CD8-positive, alpha-beta memory T cell (primary cell): Measurements from ENCODE around the gene FBLN1. TPM values are rescaled to one million over a fixed set of nuclear protein-coding genes. Genes with fewer than 3 reads are reported as not detected.
A peak's percentile ranks its signal among the peaks of the same experiment; 100 is the strongest.

Experiments
- CTCF ChIA-PET: fragments of 350-600 bp; sonication (Branson Sonifier 250); formaldehyde crosslinking; loops from one replicate; lab custom pipeline; 2021; ENCODE audit warnings: antibody characterized with exemption; lab: Charles Lee
- POLR2A ChIA-PET: fragments of 350-600 bp; sonication (Branson Sonifier 250); formaldehyde crosslinking; loops from one replicate; lab custom pipeline; 2021; ENCODE audit warnings: antibody characterized with exemption; lab: Charles Lee
- DNase-seq, 5 donors: peaks; one replicate each; pipeline versions ENCODE4 v3.0.0 to v3.0.0-alpha.2; 2020 to 2022; ENCODE audit warnings: mixed read lengths in 1 of 5
- H3K27ac ChIP-seq: one replicate; pipeline ENCODE4 v1.7.0; 2013; ENCODE audit warnings: low read depth, mild to moderate bottlenecking, low read length, moderate library complexity
- H3K27me3 ChIP-seq: 2 replicates; pipeline ENCODE4 v1.7.0; 2013; ENCODE audit warnings: low read length, mild to moderate bottlenecking; ENCODE audit not compliant: insufficient read depth, poor library complexity, severe bottlenecking
- H3K36me3 ChIP-seq: 2 replicates; pipeline ENCODE4 v1.7.0; 2013; ENCODE audit warnings: mild to moderate bottlenecking, low read length, moderate library complexity; ENCODE audit not compliant: insufficient read depth
- H3K4me1 ChIP-seq: 2 replicates; pipeline ENCODE4 v1.7.0; 2013; ENCODE audit warnings: mild to moderate bottlenecking, low read length, moderate library complexity; ENCODE audit not compliant: insufficient read depth
- H3K4me3 ChIP-seq: 2 replicates; pipeline ENCODE4 v1.7.0; 2013; ENCODE audit warnings: mild to moderate bottlenecking, low read length
- H3K9me3 ChIP-seq: 2 replicates; pipeline ENCODE4 v1.7.0; 2013; ENCODE audit warnings: mild to moderate bottlenecking, low read length
- H3K27ac Mint-ChIP-seq, 8 donors: one replicate each; pipeline ENCODE4 v1.8.0; 2020 to 2021; ENCODE audit warnings: mixed read lengths in 8 of 8, mild to moderate bottlenecking in 6 of 8, inconsistent platforms in 3 of 8, moderate library complexity in 3 of 8
- H3K27me3 Mint-ChIP-seq, 2 donors: one replicate each; pipeline ENCODE4 v1.8.0; 2020 to 2021; ENCODE audit warnings: mixed read lengths in 2 of 2, mild to moderate bottlenecking in 1 of 2, moderate library complexity in 1 of 2
- H3K36me3 Mint-ChIP-seq, 3 donors: one replicate each; pipeline ENCODE4 v1.8.0; 2020 to 2021; ENCODE audit warnings: mixed read lengths in 3 of 3, inconsistent platforms in 1 of 3, mild to moderate bottlenecking in 1 of 3
- H3K4me1 Mint-ChIP-seq, 3 donors: one replicate each; pipeline ENCODE4 v1.8.0; 2020 to 2021; ENCODE audit warnings: mixed read lengths in 3 of 3, inconsistent platforms in 1 of 3, mild to moderate bottlenecking in 1 of 3
- H3K4me3 Mint-ChIP-seq, 7 donors: one replicate each; pipeline ENCODE4 v1.8.0; 2020 to 2021; ENCODE audit warnings: mixed read lengths in 7 of 7, mild to moderate bottlenecking in 6 of 7, moderate library complexity in 4 of 7, inconsistent platforms in 2 of 7
- H3K9me3 Mint-ChIP-seq, 5 donors: one replicate each; pipeline ENCODE4 v1.8.0; 2020 to 2022; ENCODE audit warnings: mixed read lengths in 5 of 5, mild to moderate bottlenecking in 3 of 5, moderate library complexity in 2 of 5, inconsistent platforms in 1 of 5
- polyA plus RNA-seq: library from polyadenylated mRNA; unstranded; fragments of 300-500 nt; fragmentation: Illumina TruSeq; gene quantifications from one replicate; pipeline ENCODE4 v1.2.3, GENCODE V29; 2021
- total RNA-seq, 2 experiments: library from RNA; stranded (reverse); gene quantifications; one replicate each; pipeline ENCODE4 v1.2.3, GENCODE V29; 2021

FBLN1 gene
- total and polyA plus RNA-seq, 3 experiments from 2014 or later: not detected

DNA sequence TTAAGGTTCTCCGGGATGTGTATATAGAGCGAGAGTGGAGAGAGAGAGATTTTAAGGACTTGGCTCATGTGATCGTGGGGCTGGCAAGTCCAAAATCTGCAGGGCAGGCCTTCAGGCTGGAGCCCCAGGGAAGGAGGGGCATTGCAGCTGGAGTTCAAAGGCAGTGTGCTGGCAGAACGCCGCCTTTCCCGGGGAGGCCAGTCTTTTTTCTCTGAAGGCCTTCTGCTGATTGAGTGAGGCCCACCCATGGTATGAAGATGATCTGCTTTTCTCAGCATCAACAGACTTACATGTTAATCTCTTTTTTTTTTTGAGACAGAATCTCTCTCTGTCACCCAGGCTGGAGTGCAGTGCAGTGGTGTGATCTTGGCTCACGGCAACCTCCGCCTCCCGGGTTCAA, 25.4 kb downstream of the FBLN1 start:
- Histone ChIP-seq H3K9me3 (no peaks in the 10 kb centered on the region), H3K27ac (no peak overlapping the region), H3K27me3 (no peaks in the 10 kb centered on the region), H3K36me3 (no peaks in the 10 kb centered on the region), H3K4me3 (no peak overlapping the region), H3K4me1 (no peaks in the 10 kb centered on the region)
- DNase-seq: no peak
- Mint-ChIP-seq H3K27me3 (peaks cover under 1 to 2% of the 10 kb centered on the region in 2 donors), H3K9me3 (no peaks in the 10 kb centered on the region), H3K4me1 (no peaks in the 10 kb centered on the region), H3K36me3 (no peaks in the 10 kb centered on the region), H3K4me3 (no peak overlapping the region), H3K27ac (no peak overlapping the region)
- POLR2A ChIA-PET: no interaction called here
- CTCF ChIA-PET: no interaction called here

DNA sequence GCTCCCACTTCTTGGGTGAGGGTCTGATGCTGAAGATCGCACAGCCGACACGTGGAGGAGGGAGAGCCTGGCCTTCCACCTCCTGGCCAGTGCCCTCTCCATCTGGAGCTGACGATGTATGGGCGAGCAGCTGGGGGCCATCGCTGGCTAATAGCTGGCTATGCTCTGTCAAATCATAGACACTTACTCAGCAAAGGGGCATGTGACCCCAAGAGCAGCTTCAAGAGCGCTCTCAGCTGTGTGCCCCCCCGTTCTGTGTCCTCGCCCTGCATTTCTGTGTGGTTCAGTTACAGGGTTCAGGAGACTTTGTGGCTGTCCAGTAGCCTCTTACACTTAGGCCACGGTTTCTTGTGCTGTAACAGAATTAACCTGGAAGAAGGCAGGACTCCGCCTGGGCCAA, 26.4 kb downstream of the FBLN1 start:
- Mint-ChIP-seq H3K4me3 (no peak overlapping the region), H3K36me3 (no peaks in the 10 kb centered on the region), H3K27me3 (peaks cover 0 to 2% of the 10 kb centered on the region in 2 donors), H3K4me1 (no peaks in the 10 kb centered on the region), H3K9me3 (no peaks in the 10 kb centered on the region), H3K27ac (peak overlapping the region in 1 of 8 donors; percentile 6)
- Histone ChIP-seq H3K4me1 (no peaks in the 10 kb centered on the region), H3K27me3 (no peaks in the 10 kb centered on the region), H3K27ac (no peak overlapping the region), H3K4me3 (no peak overlapping the region), H3K36me3 (no peaks in the 10 kb centered on the region), H3K9me3 (no peaks in the 10 kb centered on the region)
- no peak for DNase-seq
- POLR2A ChIA-PET: no interaction called here
- CTCF ChIA-PET: no interaction called here

DNA sequence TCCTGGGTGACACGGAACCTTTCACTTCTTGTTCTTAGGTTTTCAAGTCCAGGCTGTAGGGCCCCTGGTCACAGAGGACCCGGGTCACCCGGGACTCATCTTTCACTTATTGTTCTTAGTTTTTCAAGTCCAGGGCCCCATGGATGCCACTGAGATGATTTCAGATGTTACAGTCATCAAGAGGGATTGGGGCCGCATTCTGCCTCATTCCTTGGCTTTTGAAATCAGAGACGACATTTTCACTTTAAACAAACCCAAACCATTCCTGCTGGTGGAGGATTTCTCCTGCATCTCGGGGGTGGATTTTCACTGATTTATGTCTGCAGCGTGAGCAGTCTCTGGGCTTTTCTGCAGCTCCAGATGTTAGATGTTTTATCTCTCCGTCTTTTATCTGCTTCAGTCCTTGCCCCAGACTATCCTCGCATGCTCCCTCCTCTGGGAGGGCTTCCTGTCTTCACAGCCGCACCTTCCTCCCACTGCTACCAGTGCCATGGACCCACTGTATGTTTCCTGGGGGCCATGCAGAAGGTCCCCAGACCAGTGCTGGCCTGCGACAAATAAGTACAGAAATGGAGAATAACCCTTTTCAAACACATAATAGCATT, 27.4 kb downstream of the FBLN1 start:
- no peaks in the 10 kb centered on the region for H3K9me3 Mint-ChIP-seq
- Histone ChIP-seq H3K27me3 (no peaks in the 10 kb centered on the region), H3K36me3 (no peaks in the 10 kb centered on the region), H3K9me3 (no peaks in the 10 kb centered on the region), H3K4me1 (no peaks in the 10 kb centered on the region), H3K27ac (no peak overlapping the region), H3K4me3 (no peak overlapping the region)
- no peak overlapping the region for H3K27ac Mint-ChIP-seq
- DNase-seq: no peak
- no peak overlapping the region for H3K4me3 Mint-ChIP-seq
- ChIA-PET POLR2A (no interaction called here), CTCF (no interaction called here)
- H3K27me3 Mint-ChIP-seq: peaks cover 2 to 3% of the 10 kb centered on the region in 2 donors
- H3K36me3 Mint-ChIP-seq: no peaks in the 10 kb centered on the region
- H3K4me1 Mint-ChIP-seq: no peaks in the 10 kb centered on the region

GRCh38 chr22:45531441-45532234, 29.0 kb downstream of the FBLN1 start:
- POLR2A ChIA-PET: no interaction called here
- CTCF ChIA-PET: no interaction called here
- Histone ChIP-seq H3K9me3 (no peaks in the 10 kb centered on the region), H3K4me1 (no peaks in the 10 kb centered on the region), H3K27ac (no peak overlapping the region), H3K27me3 (no peaks in the 10 kb centered on the region), H3K36me3 (no peaks in the 10 kb centered on the region), H3K4me3 (no peak overlapping the region)
- Mint-ChIP-seq H3K9me3 (no peaks in the 10 kb centered on the region), H3K4me3 (no peak overlapping the region), H3K36me3 (no peaks in the 10 kb centered on the region), H3K27ac (peak overlapping the region in 1 of 8 donors; percentile 1), H3K4me1 (no peaks in the 10 kb centered on the region), H3K27me3 (peaks cover 2 to 3% of the 10 kb centered on the region in 2 donors)
- no peak for DNase-seq

DNA sequence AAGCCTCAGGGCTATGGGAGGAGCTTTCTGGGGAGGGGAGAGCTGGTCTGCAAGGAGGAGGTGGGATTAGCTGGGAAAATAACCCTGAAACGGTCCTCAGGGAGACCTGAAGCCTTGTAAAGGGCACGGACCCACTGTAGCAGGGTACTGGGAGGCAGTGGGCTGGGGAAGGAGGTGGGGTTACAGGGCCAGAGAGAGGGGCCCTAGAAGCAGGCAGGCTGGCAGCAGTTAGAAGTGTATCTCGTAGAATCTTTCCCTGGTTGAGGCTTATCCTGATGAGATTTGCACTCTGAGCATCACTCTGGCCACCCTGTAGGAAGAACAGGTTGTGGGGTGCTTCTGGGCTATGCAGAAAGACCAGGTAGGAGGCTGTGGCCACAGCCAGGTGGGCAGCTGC, 29.6 kb downstream of the FBLN1 start:
- Histone ChIP-seq H3K4me1 (no peaks in the 10 kb centered on the region), H3K27ac (no peak overlapping the region), H3K27me3 (no peaks in the 10 kb centered on the region), H3K4me3 (no peak overlapping the region), H3K36me3 (no peaks in the 10 kb centered on the region), H3K9me3 (no peaks in the 10 kb centered on the region)
- Mint-ChIP-seq H3K27me3 (peaks cover 2 to 3% of the 10 kb centered on the region in 2 donors), H3K4me3 (no peak overlapping the region), H3K9me3 (no peaks in the 10 kb centered on the region), H3K27ac (peak overlapping the region in 1 of 8 donors; percentile 1), H3K4me1 (no peaks in the 10 kb centered on the region), H3K36me3 (no peaks in the 10 kb centered on the region)
- POLR2A ChIA-PET: no interaction called here
- no peak for DNase-seq
- CTCF ChIA-PET: no interaction called here

DNA sequence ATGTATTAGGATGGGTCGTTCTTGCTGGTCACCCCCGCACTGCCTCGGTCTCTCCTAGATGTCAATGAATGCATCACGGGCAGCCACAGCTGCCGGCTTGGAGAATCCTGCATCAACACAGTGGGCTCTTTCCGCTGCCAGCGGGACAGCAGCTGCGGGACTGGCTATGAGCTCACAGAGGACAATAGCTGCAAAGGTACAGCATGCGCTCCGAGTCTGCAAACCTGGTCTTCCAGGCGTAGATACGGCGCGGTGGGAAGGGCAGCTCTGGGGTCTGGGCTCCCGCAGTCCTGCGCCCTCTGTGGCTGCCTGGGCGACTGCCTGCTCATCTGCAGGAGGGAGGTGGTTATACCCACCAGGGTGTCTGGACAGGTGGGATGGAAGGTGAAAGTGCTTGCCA, 31.0 kb downstream of the FBLN1 start:
- CTCF ChIA-PET: no interaction called here
- Histone ChIP-seq H3K27me3 (no peaks in the 10 kb centered on the region), H3K9me3 (no peaks in the 10 kb centered on the region), H3K27ac (no peak overlapping the region), H3K4me3 (no peak overlapping the region), H3K36me3 (no peaks in the 10 kb centered on the region), H3K4me1 (no peaks in the 10 kb centered on the region)
- H3K27ac Mint-ChIP-seq: no peak overlapping the region
- H3K4me1 Mint-ChIP-seq: no peaks in the 10 kb centered on the region
- H3K27me3 Mint-ChIP-seq: peaks cover 2 to 5% of the 10 kb centered on the region in 2 donors
- H3K36me3 Mint-ChIP-seq: no peaks in the 10 kb centered on the region
- POLR2A ChIA-PET: no interaction called here
- no peaks in the 10 kb centered on the region for H3K9me3 Mint-ChIP-seq
- DNase-seq: no peak
- no peak overlapping the region for H3K4me3 Mint-ChIP-seq

- Mint-ChIP-seq H3K4me1 (no peaks in the 10 kb centered on the region), H3K27ac (no peak overlapping the region), H3K27me3 (peaks cover 4 to 5% of the 10 kb centered on the region in 2 donors), H3K4me3 (no peak overlapping the region), H3K36me3 (no peaks in the 10 kb centered on the region), H3K9me3 (no peaks in the 10 kb centered on the region)
- H3K27ac ChIP-seq: no peak overlapping the region
- POLR2A ChIA-PET: no interaction called here
- no peaks in the 10 kb centered on the region for H3K36me3 ChIP-seq
- no peak for DNase-seq
- H3K9me3 ChIP-seq: no peaks in the 10 kb centered on the region
- H3K4me3 ChIP-seq: no peak overlapping the region
- CTCF ChIA-PET: no interaction called here
- H3K4me1 ChIP-seq: no peaks in the 10 kb centered on the region
- no peaks in the 10 kb centered on the region for H3K27me3 ChIP-seq
Observed at GRCh38 chr22:45534339-45535192, 31.9 kb downstream of the FBLN1 start.

- H3K4me1 ChIP-seq: no peaks in the 10 kb centered on the region
- Mint-ChIP-seq H3K27ac (no peak overlapping the region), H3K4me3 (no peak overlapping the region), H3K9me3 (no peaks in the 10 kb centered on the region), H3K4me1 (no peaks in the 10 kb centered on the region), H3K27me3 (peaks cover 5 to 6% of the 10 kb centered on the region in 2 donors), H3K36me3 (no peaks in the 10 kb centered on the region)
- no peak overlapping the region for H3K27ac ChIP-seq
- no peaks in the 10 kb centered on the region for H3K27me3 ChIP-seq
- no peak overlapping the region for H3K4me3 ChIP-seq
- H3K9me3 ChIP-seq: no peaks in the 10 kb centered on the region
- ChIA-PET CTCF (no interaction called here), POLR2A (no interaction called here)
- DNase-seq: no peak
- H3K36me3 ChIP-seq: no peaks in the 10 kb centered on the region
Observed at GRCh38 chr22:45535290-45535689, 32.6 kb downstream of the FBLN1 start.
